HCT116 (cell line): ENCODE results near the gene ANXA7. TPM values are rescaled to one million over a fixed set of nuclear protein-coding genes. Genes with fewer than 3 reads are reported as not detected.

Experiments used
- ATAC-seq: fragments of 200-7000 bp; cut with Tn5 transposase; 2 replicates; pipeline ENCODE4 v1.9.1; 2020; ENCODE audit warnings: mild to moderate bottlenecking, moderate library complexity
- BruUV-seq: library from RNA; stranded (reverse); fragments of 400-500 nt; replicated peaks from 2 replicates; lab custom pipeline; 2021; lab: Mats Ljungman, UMichigan
- CTCF ChIA-PET: fragments of 300-600 bp; sonication (Branson Sonifier 250); formaldehyde crosslinking; loops from one replicate; lab custom pipeline; 2021; ENCODE audit warnings: antibody characterized with exemption; lab: Charles Lee
- POLR2A ChIA-PET: fragments of 300-600, 350-600 bp; sonication (Branson Sonifier 250); formaldehyde crosslinking; loops from one replicate; lab custom pipeline; 2021; ENCODE audit warnings: antibody characterized with exemption; lab: Charles Lee
- RAD21 ChIA-PET, 2 experiments: fragments of 300-600 bp; sonication (Branson Sonifier 250); formaldehyde crosslinking; loops; one replicate each; lab custom pipeline; 2023; ENCODE audit warnings: low total read pairs in 2 of 2; ENCODE audit not compliant: uncharacterized antibody in 2 of 2, unreplicated experiment in 2 of 2, low non-redundant PET in 1 of 2; lab: Charles Lee
- DNase-seq: peaks from one replicate; pipeline ENCODE4 v3.0.0-alpha.2; 2010; ENCODE audit warnings: low read depth, low spot score
- H2AFZ ChIP-seq: fragments of 200-600 bp; shearing (Covaris generic), sonication (generic); 2 replicates; pipeline ENCODE4 v1.6.1; 2017; ENCODE audit warnings: low read depth, mixed run types, mixed read lengths, antibody characterized with exemption, low read length; ENCODE audit not compliant: poor library complexity, severe bottlenecking
- H3K27ac ChIP-seq: 2 replicates; pipeline ENCODE4 v1.5.1; 2012; ENCODE audit warnings: low read depth, low read length
- H3K27me3 ChIP-seq: fragments of 200-600 bp; sonication (generic); 2 replicates; pipeline ENCODE4 v1.6.1; 2016; ENCODE audit warnings: mixed run types, low read length, mixed read lengths; ENCODE audit not compliant: insufficient read depth
- H3K36me3 ChIP-seq, 2 experiments: fragments of 200-500 bp in 1 of 2; fragments of 200-600 bp in 1 of 2; sonication (Bioruptor generic) in 1 of 2; sonication (generic) in 1 of 2; 2 replicates each; pipeline versions ENCODE4 v1.5.1 to v1.6.1; 2014 to 2016; ENCODE audit warnings: low read length in 2 of 2, inconsistent platforms in 1 of 2, mixed read lengths in 1 of 2, mixed run types in 1 of 2; ENCODE audit not compliant: insufficient read depth in 2 of 2, control insufficient read depth in 1 of 2
- H3K4me1 ChIP-seq, 2 experiments: fragments of 200-600 bp in 1 of 2; sonication (generic) in 1 of 2; 2 replicates each; pipeline versions ENCODE4 v1.5.1 to v1.6.1; 2012 to 2017; ENCODE audit warnings: low read length in 2 of 2, inconsistent platforms in 1 of 2, mild to moderate bottlenecking in 1 of 2, mixed read lengths in 1 of 2, mixed run types in 1 of 2, moderate library complexity in 1 of 2; ENCODE audit not compliant: insufficient read depth in 2 of 2, control insufficient read depth in 1 of 2
- H3K4me2 ChIP-seq: fragments of 200-600 bp; sonication (generic); 2 replicates; pipeline ENCODE4 v1.6.1; 2017; ENCODE audit warnings: mixed run types, low read length, mixed read lengths
- H3K4me3 ChIP-seq, 2 experiments: fragments of 200-600 bp in 1 of 2; sonication (generic) in 1 of 2; replicated peaks in 1 of 2; 2 replicates each; pipeline ENCODE4 v1.5.1; 2011 to 2016; ENCODE audit warnings: low read length in 2 of 2, control low read depth in 1 of 2, low read depth in 1 of 2, mild to moderate bottlenecking in 1 of 2, mixed read lengths in 1 of 2, mixed run types in 1 of 2
- H3K79me2 ChIP-seq: fragments of 200-600 bp; sonication (generic); 2 replicates; pipeline ENCODE4 v1.6.1; 2017; ENCODE audit warnings: mild to moderate bottlenecking, mixed run types, low read length, moderate library complexity, mixed read lengths; ENCODE audit not compliant: insufficient read depth
- H3K9ac ChIP-seq: fragments of 200-600 bp; sonication (generic); 2 replicates; pipeline ENCODE4 v1.6.1; 2016; ENCODE audit warnings: low read length, mixed read lengths
- H3K9me2 ChIP-seq: fragments of 200-600 bp; sonication (generic), shearing (Covaris generic); 2 replicates; pipeline ENCODE4 v1.6.1; 2017; ENCODE audit warnings: mixed run types, mild to moderate bottlenecking, moderate library complexity; ENCODE audit not compliant: insufficient read depth
- H3K9me3 ChIP-seq, 2 experiments: fragments of 200-500 bp in 1 of 2; fragments of 200-600 bp in 1 of 2; sonication (Bioruptor generic) in 1 of 2; sonication (generic) in 1 of 2; 2 replicates each; pipeline ENCODE4 v1.6.1; 2014 to 2017; ENCODE audit warnings: low read length in 2 of 2, mixed read lengths in 2 of 2, inconsistent platforms in 1 of 2, low read depth in 1 of 2, mild to moderate bottlenecking in 1 of 2, mixed run types in 1 of 2, moderate library complexity in 1 of 2; ENCODE audit not compliant: control insufficient read depth in 1 of 2, insufficient read depth in 1 of 2
- H4K20me1 ChIP-seq: fragments of 200-600 bp; sonication (generic), shearing (Covaris generic); 2 replicates; pipeline ENCODE4 v1.6.1; 2017; ENCODE audit warnings: mixed run types, mild to moderate bottlenecking, moderate library complexity; ENCODE audit not compliant: insufficient read depth
- ATF3 ChIP-seq: IDR thresholded peaks from 2 replicates; pipeline ENCODE4 v1.6.1; 2012
- CBX3 ChIP-seq: IDR thresholded peaks from 2 replicates; pipeline ENCODE4 v1.6.1; 2012; ENCODE audit warnings: low read depth
- EGR1 ChIP-seq: IDR thresholded peaks from 2 replicates; pipeline ENCODE4 v1.6.1; 2012; ENCODE audit warnings: low read depth
- EZH2 ChIP-seq: fragments of 200-600 bp; sonication (generic); IDR thresholded peaks from 2 replicates; pipeline ENCODE4 v1.6.1; 2017; ENCODE audit warnings: antibody characterized with exemption, mixed run types
- FOSL1 ChIP-seq: IDR thresholded peaks from 2 replicates; pipeline ENCODE4 v1.6.1; 2012; ENCODE audit warnings: low read depth
- MAX ChIP-seq: IDR thresholded peaks from 2 replicates; pipeline ENCODE4 v1.6.1; 2012
- POLR2A ChIP-seq: IDR thresholded peaks from 2 replicates; pipeline ENCODE4 v1.7.0; 2011; ENCODE audit warnings: borderline replicate concordance; ENCODE audit not compliant: insufficient read depth, insufficient read length; ENCODE audit errors: extremely low read depth
- SP1 ChIP-seq: IDR thresholded peaks from 2 replicates; pipeline ENCODE4 v1.6.1; 2012; ENCODE audit warnings: low read depth
- ZBTB33 ChIP-seq: IDR thresholded peaks from 2 replicates; pipeline ENCODE4 v1.6.1; 2011; ENCODE audit warnings: mild to moderate bottlenecking, low read length, moderate library complexity; ENCODE audit not compliant: insufficient replicate concordance; ENCODE audit errors: extremely low read depth
- ZFX ChIP-seq: fragments of 450-650 bp; IDR thresholded peaks from 2 replicates; pipeline ENCODE4 v1.6.1; 2017
- intact Hi-C: fragments of 100-400 bp; cut with micrococcal nuclease; formaldehyde crosslinking; loops from 2 replicates; pipeline ENCODE4 v1.10.0; 2022
- total RNA-seq: library from RNA; stranded (reverse); gene quantifications from one replicate; pipeline ENCODE4 v1.2.1, GENCODE V29; 2021; ENCODE audit not compliant: unreplicated experiment

The ANXA7 gene
- total RNA-seq, 1 experiment from 2014 or later = 105 TPM

- Histone ChIP-seq H3K4me3 (no peak overlapping the region), H3K27me3 (no peaks in the 10 kb centered on the region), H4K20me1 (no peaks in the 10 kb centered on the region), H3K4me1 (peaks cover 0 to 10% of the 10 kb centered on the region in 2 experiments; a peak in 2 of 4 replicates), H3K9me2 (no peaks in the 10 kb centered on the region), H3K9me3 (no peaks in the 10 kb centered on the region), H2AFZ (no peak overlapping the region), H3K79me2 (no peaks in the 10 kb centered on the region), H3K4me2 (no peak overlapping the region), H3K9ac (no peak overlapping the region), H3K36me3 (peaks cover 4 to 7% of the 10 kb centered on the region in 2 experiments; a peak in 1 of 4 replicates), H3K27ac (no peak overlapping the region)
- no TSS peak for BruUV-seq
- ChIA-PET RAD21 (no interaction called here), CTCF (no interaction called here), POLR2A (interaction anchor here (0.8 kb wide), 1 partner anchor 27 kb away, joined by 3 read pairs; no protein-coding TSS in a partner anchor)
- intact Hi-C loops = no loop called here
- ATAC-seq = no peak
- DNase-seq = no peak
- TF ChIP-seq ATF3 (no peak), SP1 (no peak), ZFX (no peak), FOSL1 (no peak), CBX3 (no peak), POLR2A (no peak), MAX (no peak), ZBTB33 (no peak), EGR1 (no peak), EZH2 (no peak)
Measured at GRCh38 chr10:73439055-73439454, 25.2 kb upstream of the ANXA7 start.
